NCI-H526 (cell line): ENCODE measurements around the gene GSE1.

Experiments
- DNase-seq, 2 experiments: peaks; one replicate each; lab custom pipeline; 2025; lab: John Stamatoyannopoulos, UW

The GSE1 gene

GRCh38 chr16:85649411-85650134 lies 36.5 kb downstream of the GSE1 start:
- peak; percentile 66 to 79 for DNase-seq

GRCh38 chr16:85650135-85650843 lies 37.2 kb downstream of the GSE1 start:
- DNase-seq: peak in 1 of 2 experiments; percentile 57

DNA sequence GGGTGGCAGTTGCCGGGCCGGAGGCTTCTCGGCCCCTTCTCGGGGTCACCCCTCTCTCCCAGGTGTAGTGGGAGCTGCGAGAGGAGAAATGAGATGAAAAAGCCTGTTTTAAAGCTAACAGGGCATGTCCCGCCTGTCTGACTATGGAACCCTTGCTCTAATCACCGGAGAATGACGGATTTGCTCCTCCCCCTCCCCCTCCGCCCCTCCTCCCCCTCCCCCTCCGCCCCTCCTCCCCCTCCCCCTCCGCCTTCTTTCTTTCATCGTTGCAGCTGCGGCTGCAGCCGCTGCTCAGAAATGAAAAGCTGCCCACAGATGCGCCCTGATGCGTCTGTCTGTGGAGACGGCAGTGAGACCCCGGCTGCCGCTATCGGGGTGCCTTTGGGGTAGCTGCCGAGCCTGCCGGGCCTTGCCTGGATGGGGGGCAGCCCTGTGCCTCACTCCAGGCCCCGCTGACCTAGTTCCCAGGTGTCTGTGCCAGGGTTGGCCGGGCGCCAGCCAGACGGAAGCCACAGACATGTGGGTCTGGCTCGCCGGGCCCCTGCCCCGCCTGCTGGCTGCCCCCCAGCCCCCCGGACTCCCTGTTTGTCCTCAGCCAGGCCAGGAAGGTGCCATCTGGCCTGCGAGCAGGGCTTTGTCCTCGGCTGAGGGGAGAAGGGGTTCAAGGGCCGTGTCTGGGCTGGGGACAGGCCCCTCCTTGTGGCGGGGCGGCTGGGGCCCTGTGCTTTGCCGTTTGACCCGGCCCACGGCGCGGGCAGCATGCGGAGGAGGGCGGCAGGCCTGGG lies 37.9 kb downstream of the GSE1 start:
- DNase-seq: peak in 1 of 2 experiments; percentile 51

GRCh38 chr16:85651629-85652430 lies 38.7 kb downstream of the GSE1 start:
- peak in 1 of 2 experiments; percentile 31 for DNase-seq

GRCh38 chr16:85652431-85653221 lies 39.5 kb downstream of the GSE1 start:
- peak; percentile 21 to 56 for DNase-seq

- DNase-seq: no peak
Observed at GRCh38 chr16:85653290-85653891, 40.3 kb downstream of the GSE1 start.

DNA sequence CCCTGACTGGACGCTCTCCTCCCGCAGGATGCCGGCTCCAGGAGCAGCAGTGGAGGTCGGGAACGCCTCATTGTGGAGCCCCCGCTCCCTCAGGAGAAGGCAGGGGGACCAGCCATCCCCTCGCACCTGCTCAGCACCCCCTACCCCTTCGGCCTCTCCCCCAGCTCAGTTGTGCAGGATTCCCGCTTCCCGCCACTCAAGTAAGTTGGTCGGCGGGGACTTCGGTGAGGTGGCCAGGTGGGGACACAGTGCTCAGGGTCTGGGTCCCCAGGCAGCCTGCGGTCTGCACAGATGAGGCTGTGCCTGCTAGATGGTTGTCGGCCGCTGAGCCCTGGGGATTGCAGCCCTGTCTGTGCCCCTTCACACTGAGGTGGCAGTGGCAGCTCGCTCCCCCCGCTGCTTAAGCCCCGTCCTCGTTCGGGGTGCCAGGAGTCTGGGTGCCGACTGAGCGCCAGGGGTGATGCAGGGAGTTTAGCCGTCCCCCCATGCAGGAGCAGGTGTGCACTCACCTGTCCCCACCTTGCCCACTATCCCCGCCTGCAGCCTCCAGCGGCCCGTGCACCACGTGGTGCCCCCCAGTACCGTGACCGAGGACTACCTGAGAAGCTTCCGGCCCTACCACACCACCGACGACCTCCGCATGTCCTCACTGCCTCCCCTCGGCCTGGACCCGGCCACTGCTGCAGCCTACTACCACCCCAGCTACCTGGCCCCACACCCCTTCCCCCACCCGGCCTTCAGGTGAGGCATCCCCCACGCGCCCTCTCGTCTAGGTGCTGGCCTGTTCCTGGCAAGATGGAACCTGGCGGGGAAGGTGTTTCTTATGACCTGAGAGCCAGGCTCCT lies 41.4 kb downstream of the GSE1 start:
- DNase-seq: no peak

- DNase-seq: no peak
Observed at GRCh38 chr16:85655216-85656129, 42.4 kb downstream of the GSE1 start.

- DNase-seq: no peak
Observed at GRCh38 chr16:85656351-85657266, 43.5 kb downstream of the GSE1 start.

- no peak for DNase-seq
Observed at GRCh38 chr16:85657267-85657650, 44.1 kb downstream of the GSE1 start.

- DNase-seq: no peak
Observed at GRCh38 chr16:85657996-85658395, 44.9 kb downstream of the GSE1 start.

GRCh38 chr16:85658504-85659326 lies 45.6 kb downstream of the GSE1 start:
- no peak for DNase-seq

DNA sequence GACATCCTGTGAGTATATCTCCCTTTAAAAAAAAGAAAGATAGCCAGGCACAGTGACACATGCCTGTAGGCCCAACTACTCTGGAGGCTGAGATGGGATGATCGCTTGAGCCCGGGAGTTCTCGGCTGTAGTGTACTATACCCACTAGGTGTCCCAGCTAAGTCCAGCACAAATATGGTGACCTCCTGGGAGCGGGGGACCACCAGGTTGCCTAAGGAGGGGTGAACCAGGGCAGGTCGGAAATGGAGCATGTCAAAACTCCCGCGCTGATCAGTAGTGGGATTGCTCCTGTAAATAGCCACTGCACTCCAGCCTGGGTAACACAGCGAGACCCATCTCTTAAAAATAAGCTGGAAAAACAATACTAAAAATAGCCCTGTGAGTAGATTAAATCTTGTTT lies 46.2 kb downstream of the GSE1 start:
- DNase-seq: no peak

- peak in 1 of 2 experiments; percentile 47 for DNase-seq
Observed at GRCh38 chr16:85659805-85660511, 46.8 kb downstream of the GSE1 start.

GRCh38 chr16:85660843-85661739 lies 48.0 kb downstream of the GSE1 start:
- no peak for DNase-seq
